Esophagus squamous epithelium (tissue), 4 donors: ENCODE measurements around the gene ZNG1B.
"Not testable (repeated sequence)": the region's sequence is repeated elsewhere in the genome, so short reads cannot be mapped to it uniquely, and the experiment has no call there.

ENCODE experiments used
- POLR2A ChIP-seq, 4 donors: fragments of 450-650 bp; IDR thresholded peaks; one replicate each; pipeline ENCODE4 v1.6.1; 2017; ENCODE audit warnings: antibody characterized with exemption in 4 of 4, mild to moderate bottlenecking in 4 of 4, moderate library complexity in 3 of 4
- TF ChIP-seq, protein P1 (sequence below), 6 experiments: fragments of 450-650 bp in 4 of 6; fragments of 200-600 bp in 2 of 6; sonication (generic) in 2 of 6; IDR thresholded peaks; one replicate each; pipeline ENCODE4 v1.5.1; 2016 to 2019; ENCODE audit warnings: antibody characterized with exemption in 6 of 6, mild to moderate bottlenecking in 4 of 6, moderate library complexity in 4 of 6

GRCh38 chr2:113510913-113511312 lies 73.4 kb downstream of the ZNG1B start:
- TF ChIP-seq, protein P1, sequence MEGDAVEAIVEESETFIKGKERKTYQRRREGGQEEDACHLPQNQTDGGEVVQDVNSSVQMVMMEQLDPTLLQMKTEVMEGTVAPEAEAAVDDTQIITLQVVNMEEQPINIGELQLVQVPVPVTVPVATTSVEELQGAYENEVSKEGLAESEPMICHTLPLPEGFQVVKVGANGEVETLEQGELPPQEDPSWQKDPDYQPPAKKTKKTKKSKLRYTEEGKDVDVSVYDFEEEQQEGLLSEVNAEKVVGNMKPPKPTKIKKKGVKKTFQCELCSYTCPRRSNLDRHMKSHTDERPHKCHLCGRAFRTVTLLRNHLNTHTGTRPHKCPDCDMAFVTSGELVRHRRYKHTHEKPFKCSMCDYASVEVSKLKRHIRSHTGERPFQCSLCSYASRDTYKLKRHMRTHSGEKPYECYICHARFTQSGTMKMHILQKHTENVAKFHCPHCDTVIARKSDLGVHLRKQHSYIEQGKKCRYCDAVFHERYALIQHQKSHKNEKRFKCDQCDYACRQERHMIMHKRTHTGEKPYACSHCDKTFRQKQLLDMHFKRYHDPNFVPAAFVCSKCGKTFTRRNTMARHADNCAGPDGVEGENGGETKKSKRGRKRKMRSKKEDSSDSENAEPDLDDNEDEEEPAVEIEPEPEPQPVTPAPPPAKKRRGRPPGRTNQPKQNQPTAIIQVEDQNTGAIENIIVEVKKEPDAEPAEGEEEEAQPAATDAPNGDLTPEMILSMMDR (IDR thresholded peaks at IDR 0.05), result not testable (repeated sequence)
- not testable (repeated sequence) for TF ChIP-seq POLR2A (IDR thresholded peaks at IDR 0.05)
